ENCODE measurements around the gene LAMB2. TPM values are rescaled to one million over a fixed set of nuclear protein-coding genes. Genes with fewer than 3 reads are reported as not detected.

LAMB2 gene
- total RNA-seq, 1 donor from 2014 or later = 174 TPM

DNA sequence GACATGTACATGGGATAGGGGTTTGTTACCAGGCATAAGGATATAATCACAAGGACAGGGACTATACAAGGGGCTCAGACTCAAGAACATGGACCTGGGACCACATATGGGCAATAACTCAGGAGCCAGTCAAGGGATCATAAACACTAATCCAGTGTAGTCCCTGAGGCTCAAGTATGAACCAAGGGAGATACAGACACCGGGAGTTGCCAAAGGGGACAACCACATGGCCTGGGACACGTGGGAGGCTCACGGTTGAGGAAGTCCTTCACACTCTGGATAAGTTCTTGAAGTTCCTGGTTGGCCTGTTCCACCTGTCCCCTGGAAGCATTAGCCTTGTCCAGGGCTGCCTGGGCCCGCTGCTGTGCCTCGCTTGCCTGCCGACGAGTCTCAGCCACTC is 10.4 kb downstream of the LAMB2 start:
- DNase-seq (ENCODE audit: low read depth) = no peak
- no peak overlapping the region for H3K4me3 ChIP-seq (ENCODE audit: low read depth, low read length)
- peaks cover 38% of the 10 kb centered on the region for H3K36me3 ChIP-seq (ENCODE audit: control insufficient read depth, insufficient read depth, low read length)
- TF ChIP-seq CTCF (IDR thresholded peaks at IDR 0.05; ENCODE audit: insufficient read depth, low read length, severe bottlenecking) = no peak
- no peaks in the 10 kb centered on the region for H3K27me3 ChIP-seq (ENCODE audit: control insufficient read depth, insufficient read depth, low read length)
- no peak for FAIRE-seq

DNA sequence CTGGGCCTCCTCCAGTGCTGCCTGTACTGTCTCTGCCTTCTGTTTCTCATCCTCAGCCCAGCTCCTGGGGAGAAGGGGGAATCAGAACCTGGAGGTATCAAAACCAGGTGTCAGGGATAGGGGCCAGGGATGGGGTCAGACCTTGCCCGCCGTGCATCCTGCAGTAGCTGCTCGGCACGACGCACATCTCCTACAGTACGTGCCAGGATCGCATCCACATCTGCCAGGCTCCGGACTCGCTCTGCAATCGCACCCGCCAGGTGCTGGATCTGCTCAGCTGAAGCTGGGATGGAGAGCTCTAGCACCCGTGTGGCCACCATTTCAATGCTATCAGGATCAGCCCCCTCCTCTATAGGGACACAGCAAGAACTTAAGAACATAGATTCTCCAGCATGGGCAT is 10.8 kb downstream of the LAMB2 start:
- Histone ChIP-seq H3K27me3 (ENCODE audit: control insufficient read depth, insufficient read depth, low read length) (no peaks in the 10 kb centered on the region), H3K36me3 (ENCODE audit: control insufficient read depth, insufficient read depth, low read length) (peaks cover 41% of the 10 kb centered on the region), H3K4me3 (ENCODE audit: low read depth, low read length) (no peak overlapping the region)
- no peak for DNase-seq (ENCODE audit: low read depth)
- FAIRE-seq = peak; percentile 66
- TF ChIP-seq CTCF (IDR thresholded peaks at IDR 0.05; ENCODE audit: insufficient read depth, low read length, severe bottlenecking) = no peak

DNA sequence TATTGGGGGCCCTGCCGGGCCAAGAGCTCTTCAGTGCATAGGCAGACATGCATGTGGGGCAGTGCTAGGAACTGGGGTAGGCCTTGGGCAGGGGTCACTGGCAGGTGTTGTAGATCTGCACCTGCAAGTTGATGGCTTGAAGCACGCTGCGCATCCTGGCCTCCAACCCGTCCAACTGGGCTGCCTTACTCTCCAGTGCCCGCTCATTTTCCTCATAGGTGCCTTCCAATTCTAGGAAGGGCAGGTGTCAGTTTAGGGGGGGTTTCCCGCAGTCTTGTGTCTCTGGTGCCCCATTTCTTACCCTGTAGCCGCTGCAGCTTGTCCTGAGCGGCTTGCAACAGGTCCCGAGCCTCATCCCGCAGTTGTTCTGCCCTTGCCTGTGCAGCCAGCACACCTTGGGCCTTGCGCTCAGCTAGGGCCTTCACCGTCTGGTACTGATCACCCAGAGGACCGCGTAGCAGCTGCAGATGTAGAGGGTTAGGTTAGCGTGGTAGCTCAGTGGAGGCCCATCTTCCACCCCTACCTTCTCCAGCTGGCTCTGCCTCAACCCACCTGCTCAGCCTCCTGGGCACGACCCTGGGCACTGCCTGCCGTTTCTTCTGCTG is 11.6 kb downstream of the LAMB2 start:
- no peak for FAIRE-seq
- TF ChIP-seq CTCF (IDR thresholded peaks at IDR 0.05; ENCODE audit: insufficient read depth, low read length, severe bottlenecking) = no peak
- Histone ChIP-seq H3K4me3 (ENCODE audit: low read depth, low read length) (peak overlapping the region; percentile 95), H3K27me3 (ENCODE audit: control insufficient read depth, insufficient read depth, low read length) (no peaks in the 10 kb centered on the region), H3K36me3 (ENCODE audit: control insufficient read depth, insufficient read depth, low read length) (peaks cover 48% of the 10 kb centered on the region)
- no peak for DNase-seq (ENCODE audit: low read depth)

DNA sequence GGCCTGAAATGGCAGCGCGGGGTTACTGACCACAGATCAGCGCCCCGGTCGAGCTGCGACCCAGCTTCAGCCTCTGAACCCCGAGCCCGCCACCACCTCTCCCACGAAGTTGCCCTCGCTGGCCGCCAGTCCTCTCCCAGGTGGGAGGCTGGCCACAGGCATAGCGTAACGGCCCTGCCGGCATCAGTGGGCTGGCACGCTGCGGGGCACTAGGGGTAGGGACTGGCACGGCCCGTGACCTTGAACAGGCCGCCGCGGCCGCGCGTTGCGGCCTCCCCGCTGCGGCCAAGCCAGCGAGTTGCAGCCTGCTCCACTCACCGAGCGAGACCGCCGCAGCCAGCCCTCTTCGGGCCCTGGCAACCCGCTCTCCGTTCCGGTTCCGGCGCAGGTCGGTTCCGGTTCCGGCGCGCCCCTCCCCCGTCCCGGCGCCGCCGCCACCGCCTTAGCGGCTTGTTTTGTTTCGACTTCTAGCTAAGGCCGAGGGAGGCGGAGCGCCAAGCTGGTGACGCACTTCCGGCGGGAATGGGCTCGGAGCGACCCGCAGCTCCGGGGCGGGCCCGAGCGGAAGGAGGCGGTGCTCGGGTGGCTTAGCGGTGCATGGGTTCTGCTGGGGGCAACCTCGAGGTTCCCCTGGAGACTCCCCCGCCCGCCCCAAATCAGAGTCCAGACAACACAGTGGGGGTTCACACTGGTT is 12.3 kb downstream of the LAMB2 start, which contains the start of gene USP19:
Gene USP19, minus strand, starts transcription at position 386 of the 694 bp plus-strand sequence. CDS start 1,678 bp downstream, outside the sequence.
- no peaks in the 10 kb centered on the region for H3K27me3 ChIP-seq (ENCODE audit: control insufficient read depth, insufficient read depth, low read length)
- DNase-seq (ENCODE audit: low read depth) (peak; percentile 80), FAIRE-seq (no peak)
- TF ChIP-seq CTCF (IDR thresholded peaks at IDR 0.05; ENCODE audit: insufficient read depth, low read length, severe bottlenecking) = no peak
- peak within 1 kb of the TSS; percentile 95 for H3K4me3 ChIP-seq (ENCODE audit: low read depth, low read length)
- peaks cover 49% of the 10 kb centered on the region for H3K36me3 ChIP-seq (ENCODE audit: control insufficient read depth, insufficient read depth, low read length)

GRCh38 chr3:49120096-49120437 is 12.8 kb downstream of the LAMB2 start:
- no peak for FAIRE-seq
- TF ChIP-seq CTCF (IDR thresholded peaks at IDR 0.05; ENCODE audit: insufficient read depth, low read length, severe bottlenecking) = no peak
- DNase-seq (ENCODE audit: low read depth) = no peak
- Histone ChIP-seq H3K36me3 (ENCODE audit: control insufficient read depth, insufficient read depth, low read length) (peaks cover 53% of the 10 kb centered on the region), H3K4me3 (ENCODE audit: low read depth, low read length) (peak overlapping the region; percentile 95), H3K27me3 (ENCODE audit: control insufficient read depth, insufficient read depth, low read length) (no peaks in the 10 kb centered on the region)
